D721Med (cell line): ENCODE data around the gene TTLL11.

Experiments used
- DNase-seq: peaks from one replicate; pipeline ENCODE4 v3.0.0; 2011; ENCODE audit warnings: low spot score; ENCODE audit not compliant: insufficient read length
- FAIRE-seq: peaks from 2 replicates; lab custom pipeline; 2011; peaks lifted over from hg19 to GRCh38; lab: Jason Lieb, UNC
- CTCF ChIP-seq: IDR thresholded peaks from 2 replicates; pipeline ENCODE4 v1.5.1; 2012; ENCODE audit warnings: mild to moderate bottlenecking, control low read depth; ENCODE audit not compliant: insufficient read depth; ENCODE audit errors: missing control alignments

TTLL11 gene

DNA sequence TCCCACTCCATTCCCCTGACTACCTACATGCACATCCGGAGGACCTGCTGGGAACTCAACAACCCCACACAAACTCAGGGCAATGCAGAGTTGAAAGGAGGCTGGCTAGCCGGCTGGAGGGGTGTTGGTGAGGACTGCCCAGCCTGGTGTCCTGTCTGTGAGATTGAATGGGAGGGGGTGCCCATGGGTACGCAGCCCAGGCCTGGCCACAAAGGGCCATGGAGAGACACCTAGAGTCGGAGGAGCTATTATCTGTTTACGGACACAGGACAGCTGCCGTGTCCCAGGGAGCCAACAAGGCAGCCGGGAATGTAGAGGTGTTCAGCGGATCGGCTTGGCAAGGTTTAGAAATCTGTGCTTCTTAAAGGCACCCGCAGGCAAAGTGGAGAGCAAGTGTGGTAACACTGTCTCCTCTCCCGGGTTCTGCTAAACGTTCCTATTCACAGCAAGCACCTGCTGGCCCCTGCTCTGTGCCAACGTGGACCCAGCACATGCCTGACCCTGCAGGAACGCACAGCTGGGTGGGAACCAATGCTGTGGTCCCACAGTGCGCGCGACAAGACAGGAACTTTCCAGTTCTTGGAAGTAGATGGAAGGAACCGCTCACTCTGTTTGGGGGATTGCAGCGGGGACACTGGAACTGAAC is 275.0 kb downstream of the TTLL11 start:
- no peak for TF ChIP-seq CTCF
- FAIRE-seq (no peak), DNase-seq (no peak)

DNA sequence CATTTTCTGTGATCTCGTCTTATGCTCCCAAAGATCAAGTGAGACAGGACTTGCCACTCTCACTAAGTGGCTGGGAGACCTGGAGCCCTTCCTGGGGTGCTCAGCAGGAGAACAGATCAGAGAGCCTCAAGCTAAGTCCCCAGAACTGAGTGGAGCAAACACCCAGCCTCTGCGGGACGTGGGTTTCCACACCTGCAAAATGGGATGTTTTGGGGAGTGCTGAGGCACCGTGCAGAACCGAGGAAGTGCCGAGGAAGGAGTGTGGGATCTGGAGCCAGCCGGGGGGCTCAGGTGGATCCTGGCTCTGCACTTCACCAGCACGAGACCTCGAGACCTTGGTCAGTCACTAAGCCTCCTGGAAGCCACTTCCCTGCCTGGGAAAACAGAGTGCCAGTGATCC is 275.6 kb downstream of the TTLL11 start:
- DNase-seq (no peak), FAIRE-seq (no peak)
- TF ChIP-seq CTCF = no peak

DNA sequence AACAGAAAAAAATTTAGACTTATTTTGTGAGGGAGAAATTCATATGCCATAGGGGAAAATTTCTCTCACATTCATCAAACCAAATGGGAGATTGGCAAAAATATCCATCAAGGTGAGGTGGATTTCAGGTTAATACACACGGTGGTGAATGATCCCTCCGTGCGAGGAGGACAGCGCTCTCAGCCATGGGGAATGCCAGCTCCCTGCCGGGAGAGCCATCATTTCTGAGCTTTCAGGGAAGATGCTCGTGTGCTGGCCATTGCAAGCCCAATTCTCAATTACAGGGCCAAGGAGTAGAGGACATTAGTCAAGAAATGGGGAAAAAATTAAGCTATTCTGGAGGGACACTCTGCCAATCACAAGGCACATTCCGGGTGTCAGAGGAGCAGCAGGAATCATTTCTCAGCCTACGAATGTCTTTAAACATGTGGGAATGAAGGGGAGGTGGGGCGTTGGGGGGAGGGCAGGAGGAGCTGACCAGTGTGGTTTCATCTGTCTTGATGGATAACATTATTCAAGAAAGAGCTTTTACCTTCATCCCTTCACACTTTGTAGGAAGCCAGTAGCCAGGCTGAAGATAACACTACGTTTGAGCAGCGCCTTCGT is 276.2 kb downstream of the TTLL11 start:
- DNase-seq = no peak
- no peak for FAIRE-seq
- no peak for TF ChIP-seq CTCF

DNA sequence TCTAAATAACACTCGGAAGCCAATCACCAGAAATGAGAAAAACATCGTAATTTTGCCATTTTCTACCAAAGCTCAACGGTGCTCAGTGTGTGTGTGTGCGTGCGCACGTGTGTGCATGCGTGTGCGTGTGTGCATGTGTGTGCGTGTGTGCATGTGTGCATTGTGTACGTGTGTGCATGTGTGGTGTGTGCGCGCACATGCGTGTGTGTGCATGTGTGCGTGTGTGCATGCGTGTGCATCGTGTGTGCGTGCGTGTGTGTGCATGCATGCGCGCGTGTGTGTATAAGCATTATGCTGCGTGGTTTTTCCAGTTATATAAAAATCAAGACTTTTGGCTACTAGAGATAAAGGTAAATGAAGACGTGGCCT is 276.7 kb downstream of the TTLL11 start:
- no peak for DNase-seq
- TF ChIP-seq CTCF = no peak
- no peak for FAIRE-seq

DNA sequence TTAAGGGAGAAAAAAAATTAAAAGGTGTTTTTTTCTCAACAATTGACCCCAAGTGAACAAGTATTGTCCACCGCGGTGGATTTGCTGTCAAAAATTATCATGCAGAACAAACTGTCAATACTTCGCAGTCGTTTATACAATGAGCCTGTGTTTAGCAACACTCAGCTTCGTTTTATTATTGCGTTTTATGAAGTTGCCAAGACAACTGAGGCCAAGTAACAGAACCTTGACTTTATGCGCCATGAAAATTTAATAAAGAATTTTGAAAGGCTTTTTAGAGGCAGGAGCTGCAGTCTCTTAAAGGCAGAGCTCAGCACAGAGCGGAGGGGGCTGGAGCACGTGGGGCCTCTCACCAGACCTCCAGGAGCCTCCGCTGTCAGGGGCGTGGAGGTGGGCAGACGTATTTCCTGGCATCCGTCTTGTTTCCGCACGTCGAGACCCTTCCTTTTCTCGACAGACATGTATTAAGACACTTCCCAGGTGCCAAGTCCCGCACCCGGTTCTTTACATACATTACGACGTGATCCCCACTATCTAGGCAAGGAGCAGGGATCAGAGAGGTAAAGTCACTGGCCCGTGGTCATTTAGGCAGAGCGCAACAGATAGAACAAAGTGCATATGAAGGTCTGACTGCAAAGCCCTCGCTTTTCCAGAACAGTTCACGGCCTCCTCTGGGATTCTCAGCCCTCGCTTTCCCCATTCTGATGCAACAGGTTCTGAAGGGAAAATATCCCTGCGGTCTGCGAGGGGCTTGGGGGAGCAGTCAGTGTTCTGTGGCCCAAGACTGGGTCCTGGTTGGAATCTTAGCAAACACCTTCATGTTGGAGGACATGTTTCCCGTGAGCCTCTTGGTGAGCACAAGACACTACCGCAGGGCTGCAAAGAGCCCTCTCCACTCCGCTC is 277.3 kb downstream of the TTLL11 start:
- FAIRE-seq (no peak), DNase-seq (no peak)
- TF ChIP-seq CTCF = no peak

GRCh38 chr9:121815084-121815483 is 278.0 kb downstream of the TTLL11 start:
- no peak for TF ChIP-seq CTCF
- no peak for DNase-seq
- FAIRE-seq = no peak
